ENCODE data around the gene STAG1. TPM values are rescaled to one million over a fixed set of nuclear protein-coding genes. Genes with fewer than 3 reads are reported as not detected.
"Not testable (repeated sequence)": the region's sequence is repeated elsewhere in the genome, so short reads cannot be mapped to it uniquely, and the experiment has no call there.

The STAG1 gene
- polyA plus RNA-seq, 3 donors, result 7.2 to 10.0 (median 7.5) TPM

DNA sequence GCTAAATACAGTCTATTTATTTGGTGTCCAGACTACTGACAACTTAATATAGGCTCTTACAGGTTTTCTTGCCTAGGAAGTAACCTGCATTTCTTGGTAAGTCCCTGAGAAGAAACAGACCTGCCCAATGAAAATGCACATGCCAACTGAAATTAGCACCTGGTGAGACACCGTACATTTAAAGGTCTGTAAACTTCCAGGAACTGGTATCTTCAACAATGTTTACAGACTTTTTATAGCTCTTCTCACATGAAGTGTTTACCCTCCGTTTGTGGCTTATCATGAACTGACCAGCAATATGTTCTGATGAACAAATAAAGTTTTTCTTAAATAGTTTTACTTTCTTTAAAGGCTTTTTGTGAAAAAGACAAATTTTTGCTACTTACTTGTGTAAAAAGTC is 408.7 kb downstream of the STAG1 start:
- H3K79me2 ChIP-seq (ENCODE audit: insufficient read depth, low read length), result no peaks in the 10 kb centered on the region
- H3K27ac ChIP-seq (ENCODE audit: low read depth in 1 of 2, low read length in 2 of 2), result no peak overlapping the region
- no peaks in the 10 kb centered on the region for H3K4me1 Mint-ChIP-seq
- peaks cover 40 to 66% of the 10 kb centered on the region in 2 donors for H3K36me3 Mint-ChIP-seq
- no peaks in the 10 kb centered on the region for H3K4me1 ChIP-seq (ENCODE audit: control insufficient read depth in 1 of 2, insufficient read depth in 2 of 2, low read length in 2 of 2)
- no peak overlapping the region for H3K27ac Mint-ChIP-seq
- no peaks in the 10 kb centered on the region for H4K20me1 ChIP-seq (ENCODE audit: insufficient read depth, low read length)
- TF ChIP-seq, protein P1, sequence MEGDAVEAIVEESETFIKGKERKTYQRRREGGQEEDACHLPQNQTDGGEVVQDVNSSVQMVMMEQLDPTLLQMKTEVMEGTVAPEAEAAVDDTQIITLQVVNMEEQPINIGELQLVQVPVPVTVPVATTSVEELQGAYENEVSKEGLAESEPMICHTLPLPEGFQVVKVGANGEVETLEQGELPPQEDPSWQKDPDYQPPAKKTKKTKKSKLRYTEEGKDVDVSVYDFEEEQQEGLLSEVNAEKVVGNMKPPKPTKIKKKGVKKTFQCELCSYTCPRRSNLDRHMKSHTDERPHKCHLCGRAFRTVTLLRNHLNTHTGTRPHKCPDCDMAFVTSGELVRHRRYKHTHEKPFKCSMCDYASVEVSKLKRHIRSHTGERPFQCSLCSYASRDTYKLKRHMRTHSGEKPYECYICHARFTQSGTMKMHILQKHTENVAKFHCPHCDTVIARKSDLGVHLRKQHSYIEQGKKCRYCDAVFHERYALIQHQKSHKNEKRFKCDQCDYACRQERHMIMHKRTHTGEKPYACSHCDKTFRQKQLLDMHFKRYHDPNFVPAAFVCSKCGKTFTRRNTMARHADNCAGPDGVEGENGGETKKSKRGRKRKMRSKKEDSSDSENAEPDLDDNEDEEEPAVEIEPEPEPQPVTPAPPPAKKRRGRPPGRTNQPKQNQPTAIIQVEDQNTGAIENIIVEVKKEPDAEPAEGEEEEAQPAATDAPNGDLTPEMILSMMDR (IDR thresholded peaks at IDR 0.05), result no peak
- intact Hi-C loops (cut with micrococcal nuclease), result no loop called here
- no peak overlapping the region for H3K4me3 Mint-ChIP-seq
- 100% methylated on average over 1 of the region's 2 CpGs for WGBS (ENCODE audit: insufficient coverage)
- peaks cover 0 to 1% (median 0%) of the 10 kb centered on the region in 3 donors for H3K27me3 Mint-ChIP-seq (ENCODE audit: low read depth in 3 of 3)
- H3K9ac ChIP-seq (ENCODE audit: insufficient read depth, low read length, poor library complexity, severe bottlenecking), result no peak overlapping the region
- no peak for DNase-seq
- H3K36me3 ChIP-seq (replicated peaks in 1 of 2; ENCODE audit: control insufficient read depth in 1 of 2, insufficient read depth in 2 of 2, low read length in 2 of 2), result peaks cover 24 to 79% of the 10 kb centered on the region in 2 donors
- H3K27me3 ChIP-seq (ENCODE audit: control insufficient read depth in 2 of 2, insufficient read depth in 2 of 2, low read length in 2 of 2), result no peaks in the 10 kb centered on the region
- no peaks in the 10 kb centered on the region for H3K9me3 Mint-ChIP-seq
- no peak overlapping the region for H3K4me3 ChIP-seq (replicated peaks in 1 of 3; ENCODE audit: low read depth in 2 of 3, low read length in 3 of 3)
- no peak overlapping the region for H3K4me2 ChIP-seq (replicated peaks; ENCODE audit: extremely low read depth, low read length, poor library complexity, severe bottlenecking)
- H3K9me3 ChIP-seq (replicated peaks in 1 of 2; ENCODE audit: control insufficient read depth in 1 of 2, insufficient read depth in 1 of 2, low read length in 2 of 2), result no peaks in the 10 kb centered on the region
- H2AFZ ChIP-seq (ENCODE audit: insufficient read depth, low read depth, low read length, poor library complexity, severe bottlenecking), result no peak overlapping the region

DNA sequence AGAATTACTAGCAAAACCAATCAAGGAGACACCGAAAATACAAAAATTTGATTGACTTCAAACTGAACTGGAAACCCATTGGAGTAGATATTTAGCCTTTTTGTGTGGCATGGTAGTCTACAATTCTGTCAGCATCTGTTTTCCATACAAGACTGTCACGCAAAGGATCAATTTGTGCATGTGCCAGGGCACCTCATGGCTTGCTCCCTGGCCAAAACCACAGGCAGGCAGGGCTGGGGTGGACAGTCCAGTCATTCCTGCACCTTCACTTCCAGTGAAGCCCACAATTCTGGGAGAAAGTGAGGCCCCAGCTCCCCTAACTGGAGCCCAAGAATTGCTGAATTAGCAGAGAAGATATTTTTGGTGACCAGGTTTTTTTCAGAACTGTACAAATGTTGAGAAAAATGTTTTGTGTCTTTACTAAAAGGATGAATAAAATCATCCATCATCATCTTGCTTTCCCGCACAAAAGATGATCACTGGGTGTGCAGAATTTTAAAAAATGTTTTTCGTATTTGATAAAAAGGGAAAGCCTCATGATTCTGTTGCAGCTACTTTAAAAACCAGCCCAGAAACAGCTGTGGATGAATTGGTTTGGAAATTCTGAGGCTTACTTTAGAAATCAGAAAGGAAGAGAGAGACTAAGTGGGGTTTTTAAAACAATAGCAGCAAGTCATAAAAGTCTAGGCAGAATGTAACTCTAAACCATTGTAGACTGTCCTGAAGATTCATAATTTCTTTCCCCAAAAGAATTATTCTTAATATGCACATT is 415.7 kb downstream of the STAG1 start:
- Mint-ChIP-seq H3K9me3 (no peaks in the 10 kb centered on the region), H3K27me3 (ENCODE audit: low read depth in 3 of 3) (no peaks in the 10 kb centered on the region), H3K36me3 (peaks cover 78 to 79% of the 10 kb centered on the region in 2 donors), H3K4me1 (no peaks in the 10 kb centered on the region), H3K27ac (no peak overlapping the region), H3K4me3 (no peak overlapping the region)
- Histone ChIP-seq H3K79me2 (ENCODE audit: insufficient read depth, low read length) (no peaks in the 10 kb centered on the region), H3K9me3 (replicated peaks in 1 of 2; ENCODE audit: control insufficient read depth in 1 of 2, insufficient read depth in 1 of 2, low read length in 2 of 2) (no peaks in the 10 kb centered on the region), H4K20me1 (ENCODE audit: insufficient read depth, low read length) (no peaks in the 10 kb centered on the region), H3K4me3 (replicated peaks in 1 of 3; ENCODE audit: low read depth in 2 of 3, low read length in 3 of 3) (no peak overlapping the region), H3K27me3 (ENCODE audit: control insufficient read depth in 2 of 2, insufficient read depth in 2 of 2, low read length in 2 of 2) (no peaks in the 10 kb centered on the region), H3K4me2 (replicated peaks; ENCODE audit: extremely low read depth, low read length, poor library complexity, severe bottlenecking) (no peak overlapping the region), H3K27ac (ENCODE audit: low read depth in 1 of 2, low read length in 2 of 2) (no peak overlapping the region), H3K36me3 (replicated peaks in 1 of 2; ENCODE audit: control insufficient read depth in 1 of 2, insufficient read depth in 2 of 2, low read length in 2 of 2) (peaks cover 54 to 86% of the 10 kb centered on the region in 2 donors), H3K9ac (ENCODE audit: insufficient read depth, low read length, poor library complexity, severe bottlenecking) (no peak overlapping the region), H2AFZ (ENCODE audit: insufficient read depth, low read depth, low read length, poor library complexity, severe bottlenecking) (no peak overlapping the region), H3K4me1 (ENCODE audit: control insufficient read depth in 1 of 2, insufficient read depth in 2 of 2, low read length in 2 of 2) (no peaks in the 10 kb centered on the region)
- TF ChIP-seq, protein P1 (IDR thresholded peaks at IDR 0.05), result no peak
- whole genome bisulfite sequencing (ENCODE audit: insufficient coverage), result 100% methylated on average over 1 of the region's 4 CpGs
- no peak for DNase-seq
- intact Hi-C loops (cut with micrococcal nuclease), result no loop called here

DNA sequence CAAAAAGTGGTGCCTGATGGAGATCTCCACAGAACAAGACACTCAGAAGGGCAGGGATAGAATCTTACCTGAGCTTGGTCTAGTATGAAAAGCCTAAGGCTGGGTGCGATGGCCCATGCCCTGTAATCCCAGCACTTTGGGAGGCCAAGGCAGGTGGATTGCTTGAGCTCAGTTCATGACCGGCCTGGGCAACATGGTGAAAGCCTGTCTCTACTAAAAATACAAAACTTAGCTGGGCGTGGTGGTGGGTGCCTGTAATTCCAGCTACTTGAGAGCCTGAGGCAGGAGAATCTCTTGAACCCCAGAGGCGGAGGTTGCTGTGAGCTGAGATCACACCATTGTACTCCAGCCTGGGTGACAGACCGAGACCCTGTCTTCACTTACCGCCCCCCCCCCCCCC is 417.5 kb downstream of the STAG1 start:
- WGBS (ENCODE audit: insufficient coverage), result 100% methylated on average over 6 of the region's 6 CpGs
- H3K27ac ChIP-seq (ENCODE audit: low read depth in 1 of 2, low read length in 2 of 2); H3K9me3 ChIP-seq (replicated peaks in 1 of 2; ENCODE audit: control insufficient read depth in 1 of 2, insufficient read depth in 1 of 2, low read length in 2 of 2); H3K79me2 ChIP-seq (ENCODE audit: insufficient read depth, low read length); H3K4me2 ChIP-seq (replicated peaks; ENCODE audit: extremely low read depth, low read length, poor library complexity, severe bottlenecking); H2AFZ ChIP-seq (ENCODE audit: insufficient read depth, low read depth, low read length, poor library complexity, severe bottlenecking); H3K27me3 ChIP-seq (ENCODE audit: control insufficient read depth in 2 of 2, insufficient read depth in 2 of 2, low read length in 2 of 2); H3K9me3 Mint-ChIP-seq; DNase-seq; H3K4me3 Mint-ChIP-seq; H4K20me1 ChIP-seq (ENCODE audit: insufficient read depth, low read length); H3K27me3 Mint-ChIP-seq (ENCODE audit: low read depth in 3 of 3); H3K4me1 Mint-ChIP-seq; H3K4me3 ChIP-seq (replicated peaks in 1 of 3; ENCODE audit: low read depth in 2 of 3, low read length in 3 of 3); H3K9ac ChIP-seq (ENCODE audit: insufficient read depth, low read length, poor library complexity, severe bottlenecking); intact Hi-C loops (cut with micrococcal nuclease); H3K4me1 ChIP-seq (ENCODE audit: control insufficient read depth in 1 of 2, insufficient read depth in 2 of 2, low read length in 2 of 2): not testable (repeated sequence)
- Mint-ChIP-seq H3K36me3 (peaks cover 68 to 71% of the 10 kb centered on the region in 2 donors), H3K27ac (peak overlapping the region in 1 of 7 donors; percentile 4)
- peaks cover 48 to 70% of the 10 kb centered on the region in 2 donors for H3K36me3 ChIP-seq (replicated peaks in 1 of 2; ENCODE audit: control insufficient read depth in 1 of 2, insufficient read depth in 2 of 2, low read length in 2 of 2)

All from CD14-positive monocyte (primary cell).